Activated CD4-positive, alpha-beta T cell treated with anti-CD3 and anti-CD28 coated beads, Interleukin-2, Interleukin-6, amounts not matched to agents 100 ng/mL and 50 ng/mL, durations not matched to agents 16 hours and 8 hours (primary cell): ENCODE results near the gene SGO2.

Source experiments
- DNase-seq: peaks from one replicate; pipeline ENCODE4 v3.0.0-alpha.2; 2020

The SGO2 gene, protein sequence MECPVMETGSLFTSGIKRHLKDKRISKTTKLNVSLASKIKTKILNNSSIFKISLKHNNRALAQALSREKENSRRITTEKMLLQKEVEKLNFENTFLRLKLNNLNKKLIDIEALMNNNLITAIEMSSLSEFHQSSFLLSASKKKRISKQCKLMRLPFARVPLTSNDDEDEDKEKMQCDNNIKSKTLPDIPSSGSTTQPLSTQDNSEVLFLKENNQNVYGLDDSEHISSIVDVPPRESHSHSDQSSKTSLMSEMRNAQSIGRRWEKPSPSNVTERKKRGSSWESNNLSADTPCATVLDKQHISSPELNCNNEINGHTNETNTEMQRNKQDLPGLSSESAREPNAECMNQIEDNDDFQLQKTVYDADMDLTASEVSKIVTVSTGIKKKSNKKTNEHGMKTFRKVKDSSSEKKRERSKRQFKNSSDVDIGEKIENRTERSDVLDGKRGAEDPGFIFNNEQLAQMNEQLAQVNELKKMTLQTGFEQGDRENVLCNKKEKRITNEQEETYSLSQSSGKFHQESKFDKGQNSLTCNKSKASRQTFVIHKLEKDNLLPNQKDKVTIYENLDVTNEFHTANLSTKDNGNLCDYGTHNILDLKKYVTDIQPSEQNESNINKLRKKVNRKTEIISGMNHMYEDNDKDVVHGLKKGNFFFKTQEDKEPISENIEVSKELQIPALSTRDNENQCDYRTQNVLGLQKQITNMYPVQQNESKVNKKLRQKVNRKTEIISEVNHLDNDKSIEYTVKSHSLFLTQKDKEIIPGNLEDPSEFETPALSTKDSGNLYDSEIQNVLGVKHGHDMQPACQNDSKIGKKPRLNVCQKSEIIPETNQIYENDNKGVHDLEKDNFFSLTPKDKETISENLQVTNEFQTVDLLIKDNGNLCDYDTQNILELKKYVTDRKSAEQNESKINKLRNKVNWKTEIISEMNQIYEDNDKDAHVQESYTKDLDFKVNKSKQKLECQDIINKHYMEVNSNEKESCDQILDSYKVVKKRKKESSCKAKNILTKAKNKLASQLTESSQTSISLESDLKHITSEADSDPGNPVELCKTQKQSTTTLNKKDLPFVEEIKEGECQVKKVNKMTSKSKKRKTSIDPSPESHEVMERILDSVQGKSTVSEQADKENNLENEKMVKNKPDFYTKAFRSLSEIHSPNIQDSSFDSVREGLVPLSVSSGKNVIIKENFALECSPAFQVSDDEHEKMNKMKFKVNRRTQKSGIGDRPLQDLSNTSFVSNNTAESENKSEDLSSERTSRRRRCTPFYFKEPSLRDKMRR

DNA sequence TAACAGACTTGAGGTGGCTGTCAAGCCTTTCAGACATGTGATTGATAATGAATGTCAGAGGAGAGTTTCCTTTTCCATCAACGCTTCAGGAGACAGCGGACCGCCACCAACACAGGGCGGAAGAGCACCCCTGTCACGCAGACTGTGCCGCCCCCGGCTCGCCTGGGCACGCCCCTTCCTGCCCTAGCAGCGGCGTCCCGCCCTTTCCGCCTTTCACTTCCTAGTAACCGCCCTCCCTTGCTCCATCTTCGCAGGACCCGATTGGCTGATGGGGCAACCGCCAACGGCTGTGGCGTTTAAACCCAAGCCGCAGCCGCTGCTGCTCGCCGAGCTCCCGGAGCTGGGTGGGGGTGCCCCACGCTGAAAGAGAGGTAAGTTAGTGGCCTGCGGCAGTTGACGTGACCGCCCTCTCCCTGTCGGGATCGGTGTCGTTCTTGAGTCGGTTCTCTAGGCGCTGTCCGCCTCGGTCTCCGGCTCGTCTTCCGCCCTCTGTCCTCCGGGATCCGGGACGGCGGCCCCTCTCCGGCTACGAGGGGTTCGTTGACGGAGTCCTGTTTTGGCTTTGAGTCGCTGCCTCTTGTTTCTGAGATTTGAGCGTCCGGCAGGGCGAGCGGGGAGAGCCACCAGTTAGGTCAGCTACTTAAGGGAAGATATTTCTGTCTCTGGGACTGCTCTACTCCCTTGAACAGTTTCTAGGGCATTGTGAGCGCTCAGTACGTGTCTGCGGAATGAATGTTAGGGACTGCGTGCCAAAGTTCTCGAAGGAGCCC is at the start of gene SGO2:
TSS of gene SGO2 (plus strand) at position 326 of the 770 bp plus-strand sequence. CDS start 6,769 bp downstream, outside the sequence.
- DNase-seq, result peak; percentile 98

DNA sequence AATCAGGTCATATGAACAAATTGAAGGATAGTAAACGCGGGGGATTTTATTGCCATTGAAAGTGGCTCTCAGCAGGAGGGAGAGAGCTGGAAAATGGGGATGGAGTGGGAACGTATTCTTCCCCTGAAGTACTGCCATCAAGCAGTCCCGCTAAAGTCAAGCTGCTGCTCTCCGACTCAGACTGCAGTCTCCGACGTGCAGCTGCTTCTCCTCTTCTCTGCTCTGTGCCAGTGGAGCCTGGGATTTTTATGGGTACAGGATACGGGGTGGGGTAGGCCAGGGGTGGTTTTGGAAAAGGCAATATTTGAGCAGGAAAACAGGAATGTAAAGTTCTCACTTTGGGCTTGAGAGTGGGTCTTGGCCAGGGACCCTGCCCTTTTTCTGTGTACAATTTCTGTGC is 49.2 kb upstream of the SGO2 start:
- DNase-seq, result no peak

DNA sequence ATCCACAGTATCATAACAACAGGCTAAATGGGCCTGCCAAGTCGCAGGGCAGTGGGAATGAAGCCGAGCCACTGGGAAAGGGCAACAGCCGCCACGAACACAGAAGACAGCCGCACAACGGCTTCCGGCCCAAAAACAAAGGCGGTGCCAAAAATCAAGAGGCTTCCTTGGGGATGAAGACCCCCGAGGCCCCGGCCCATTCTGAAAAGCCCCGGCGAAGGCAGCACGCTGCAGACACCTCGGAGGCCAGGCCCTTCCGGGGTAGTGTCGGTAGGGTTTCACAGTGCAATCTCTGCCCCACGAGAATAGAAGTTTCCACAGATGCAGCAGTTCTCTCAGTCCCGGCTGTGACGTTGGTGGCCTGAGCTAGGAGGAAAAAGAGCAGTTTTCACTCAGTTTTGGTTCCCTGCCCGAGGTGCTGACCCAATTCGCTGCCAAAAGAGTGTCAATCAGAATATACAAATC is 48.3 kb upstream of the SGO2 start:
- DNase-seq, result no peak

- peak; percentile 28 for DNase-seq
Measured at GRCh38 chr2:200479692-200480265, 46.2 kb upstream of the SGO2 start.

- DNase-seq, result no peak
Measured at GRCh38 chr2:200482194-200482593, 43.8 kb upstream of the SGO2 start.

GRCh38 chr2:200483729-200484198 is 42.2 kb upstream of the SGO2 start:
- peak; percentile 32 for DNase-seq

DNA sequence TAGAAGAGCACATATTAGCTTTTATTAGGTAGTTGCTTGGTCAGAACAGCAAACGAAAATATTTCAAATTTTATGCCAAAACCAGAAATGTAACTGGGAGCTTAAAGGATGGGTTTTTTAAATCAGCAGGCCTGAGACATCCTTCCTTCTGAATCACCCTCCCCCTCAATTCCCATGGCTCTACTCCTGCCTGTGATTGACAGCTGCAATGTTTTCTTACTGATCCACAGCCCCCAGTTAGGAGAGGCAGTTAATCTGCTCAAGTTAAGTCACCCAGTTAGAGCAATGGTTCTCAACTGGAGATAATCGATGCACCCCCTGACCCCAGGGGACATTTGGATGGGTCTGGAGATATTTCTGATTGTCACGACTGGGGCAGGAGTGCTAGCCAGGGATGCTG is 41.1 kb upstream of the SGO2 start:
- no peak for DNase-seq

- no peak for DNase-seq
Measured at GRCh38 chr2:200486529-200486928, 39.5 kb upstream of the SGO2 start.

DNA sequence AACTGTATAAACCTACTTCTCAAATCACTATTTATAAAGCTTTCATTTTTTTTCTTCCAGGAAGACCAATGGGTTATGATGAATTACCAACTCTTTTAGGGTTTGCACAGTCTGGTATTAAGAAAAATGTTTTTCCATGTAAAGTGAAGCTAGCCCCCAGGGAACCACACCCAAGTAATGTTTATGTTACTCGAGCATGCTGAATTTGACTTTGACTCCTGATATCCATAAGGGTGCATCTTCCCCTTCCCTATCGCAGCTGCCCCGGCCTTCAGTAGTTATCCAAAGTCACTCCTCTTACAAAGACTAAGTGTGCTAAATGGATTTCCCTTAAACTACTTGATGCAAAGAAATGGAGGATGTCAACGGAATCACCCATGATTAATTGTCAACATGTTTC is 37.8 kb upstream of the SGO2 start:
- no peak for DNase-seq

GRCh38 chr2:200490001-200490400 is 36.0 kb upstream of the SGO2 start:
- DNase-seq, result no peak

DNA sequence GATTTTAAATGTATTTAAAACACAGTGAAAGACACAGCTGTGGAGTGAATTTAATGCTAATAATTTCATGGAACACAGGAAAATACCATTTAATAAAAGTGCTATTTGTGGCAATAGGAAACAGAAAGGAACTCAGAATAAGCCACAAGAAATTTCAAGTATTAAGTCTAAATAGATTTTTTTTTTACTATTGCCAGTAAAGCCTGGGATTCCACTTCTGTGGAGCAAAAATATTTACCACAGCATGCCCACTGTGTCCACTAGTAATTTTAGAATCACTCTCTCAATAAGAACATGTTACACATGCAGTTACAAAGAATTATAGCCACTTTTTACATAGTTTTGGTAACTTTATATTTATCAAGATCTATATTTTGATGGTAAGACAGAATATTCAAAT is 33.4 kb upstream of the SGO2 start:
- DNase-seq, result no peak

- no peak for DNase-seq
Measured at GRCh38 chr2:200494048-200494447, 32.0 kb upstream of the SGO2 start.

DNA sequence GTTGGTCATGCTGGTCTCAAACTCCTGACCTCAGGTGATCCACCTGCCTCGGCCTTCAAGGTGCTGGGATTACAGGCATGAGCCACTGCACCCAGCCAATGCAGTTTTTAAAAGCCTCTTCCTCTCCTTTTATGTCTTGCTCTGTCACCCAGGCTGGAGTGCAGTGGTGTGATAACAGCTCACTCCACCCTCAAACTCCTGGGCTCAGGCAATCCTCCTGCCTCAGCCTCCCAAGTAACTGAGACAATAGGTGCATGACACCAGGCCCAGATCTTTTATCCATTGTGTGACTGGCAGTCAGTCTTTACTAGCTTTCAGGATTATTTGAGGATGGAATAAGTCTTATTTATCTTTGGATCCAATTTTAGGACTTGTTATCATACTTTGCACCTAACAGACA is 29.3 kb upstream of the SGO2 start:
- DNase-seq, result no peak

- DNase-seq, result no peak
Measured at GRCh38 chr2:200498402-200499162, 27.4 kb upstream of the SGO2 start.

GRCh38 chr2:200502196-200502595 is 23.8 kb upstream of the SGO2 start:
- no peak for DNase-seq

GRCh38 chr2:200506679-200507078 is 19.3 kb upstream of the SGO2 start:
- no peak for DNase-seq

DNA sequence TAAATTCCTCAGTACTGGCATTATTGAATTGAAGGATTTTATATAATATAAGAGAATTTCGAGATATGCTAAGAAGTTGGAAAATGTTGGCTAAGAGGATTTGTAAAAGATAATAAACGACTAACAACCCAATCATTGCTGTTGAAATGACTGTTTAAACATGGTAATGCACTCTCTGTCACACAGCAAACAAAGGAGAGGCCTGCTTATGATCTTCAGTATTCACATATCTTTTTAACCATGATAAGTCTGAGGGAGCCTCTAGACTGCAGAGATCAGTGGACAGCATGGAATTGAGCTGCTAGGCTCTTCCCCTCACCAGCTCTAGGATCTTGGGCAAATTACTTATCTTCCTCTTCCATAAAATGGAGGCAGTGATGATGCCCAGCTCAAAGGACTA is 18.8 kb upstream of the SGO2 start:
- no peak for DNase-seq

GRCh38 chr2:200509235-200509611 is 16.8 kb upstream of the SGO2 start:
- DNase-seq, result no peak

DNA sequence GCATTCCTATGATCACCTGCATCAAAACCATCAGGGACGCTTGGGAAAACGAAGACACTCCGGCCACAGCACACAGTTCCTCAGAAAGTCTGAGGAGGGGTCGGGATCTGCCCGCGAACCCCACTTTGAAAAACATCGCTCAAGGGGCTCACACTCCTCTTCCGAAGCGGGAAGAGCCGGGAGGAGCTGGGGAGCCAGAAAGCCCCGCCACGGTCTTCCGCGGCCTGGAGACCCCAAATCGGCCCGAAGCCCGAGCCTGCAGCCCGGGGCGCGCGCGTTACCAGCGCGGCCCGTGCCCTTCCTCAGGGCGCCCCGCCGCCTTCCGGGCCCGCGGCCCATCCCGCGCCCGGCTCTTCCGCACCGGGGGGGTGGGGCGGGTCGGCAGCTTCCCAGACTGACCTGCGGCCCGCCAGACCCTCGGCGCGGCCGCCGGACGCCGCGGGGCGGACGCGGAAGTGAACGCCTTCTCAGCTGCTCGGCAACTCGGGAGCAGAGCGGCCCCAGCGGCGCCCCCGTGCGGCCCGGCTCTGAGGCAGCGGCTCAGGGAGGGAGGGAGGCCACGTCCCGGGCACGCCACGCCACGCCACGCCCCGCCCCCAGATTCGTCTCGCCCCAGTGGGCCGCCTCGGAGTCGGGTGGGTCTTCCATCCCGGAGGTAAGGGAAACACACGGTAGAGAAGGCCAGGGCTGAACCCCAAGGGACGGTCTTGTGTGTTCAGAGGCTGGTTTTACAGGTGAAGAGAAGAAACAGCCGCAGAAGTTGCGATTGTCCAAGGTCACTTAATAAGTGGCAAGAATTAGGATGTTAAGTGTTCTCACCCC is 16.2 kb upstream of the SGO2 start, which contains the start of gene KCTD18:
TSS of gene KCTD18 (minus strand) at position 457 of the 822 bp plus-strand sequence. CDS start 3,052 bp downstream, outside the sequence.
- DNase-seq, result peak; percentile 94

DNA sequence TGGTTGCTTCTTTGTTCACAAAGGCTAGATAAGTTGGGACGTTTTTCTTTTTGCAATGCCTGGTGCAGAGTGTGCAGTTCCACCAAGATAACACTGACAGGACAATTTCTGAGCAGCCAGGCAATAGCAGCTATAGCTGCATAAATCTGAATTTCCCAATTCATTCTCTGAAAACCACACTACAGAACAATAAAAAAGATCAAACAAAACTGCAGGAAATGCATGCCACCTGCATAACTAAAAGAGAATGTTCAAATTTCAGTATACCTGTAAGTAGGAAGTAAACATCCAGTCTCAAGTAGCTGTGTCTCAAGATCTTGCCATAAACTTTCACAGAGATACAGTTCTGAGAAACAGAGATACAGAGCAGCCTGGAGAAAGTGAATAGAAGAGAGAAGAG is 10.9 kb upstream of the SGO2 start:
- no peak for DNase-seq
